Testis (tissue), 3 donors: ENCODE data around the gene COA3. TPM values are rescaled to one million over a fixed set of nuclear protein-coding genes. Genes with fewer than 3 reads are reported as not detected.

Source experiments
- DNase-seq: peaks from one replicate; pipeline ENCODE4 v3.0.0-alpha.2; 2019
- H3K27ac ChIP-seq, 2 donors: fragments of 200-600 bp; sonication (generic); one replicate each; pipeline ENCODE4 v1.5.1; 2019
- H3K27me3 ChIP-seq: fragments of 200-600 bp; sonication (generic); one replicate; pipeline ENCODE4 v1.5.1; 2019
- H3K36me3 ChIP-seq: fragments of 200-600 bp; sonication (generic); one replicate; pipeline ENCODE4 v1.5.1; 2017; ENCODE audit warnings: low read depth; ENCODE audit errors: missing control alignments
- H3K4me1 ChIP-seq: fragments of 200-600 bp; sonication (generic); one replicate; pipeline ENCODE4 v1.5.1; 2019
- H3K4me3 ChIP-seq, 2 donors: fragments of 200-600 bp; sonication (generic); one replicate each; pipeline ENCODE4 v1.5.1; 2017 to 2019
- H3K9me3 ChIP-seq: fragments of 200-600 bp; sonication (generic); one replicate; pipeline ENCODE4 v1.5.1; 2017
- POLR2A ChIP-seq: fragments of 450-650 bp; IDR thresholded peaks from one replicate; pipeline ENCODE4 v1.6.1; 2017; ENCODE audit warnings: antibody characterized with exemption, mild to moderate bottlenecking, moderate library complexity
- WGBS, 2 donors: methylation state at CpG; one replicate each; pipeline ENCODE4 v1.1.5; 2018; 5-methylcytosine and 5-hydroxymethylcytosine counted together
- intact Hi-C: fragments of 100-400 bp; cut with DNase I; formaldehyde crosslinking; loops from one replicate; pipeline ENCODE4 v1.15.1; 2023; ENCODE audit warnings: low total_unique reads
- polyA plus RNA-seq: library from polyadenylated mRNA; stranded (reverse); fragments of 350-450 nt; fragmentation: Illumina TruSeq; extraction: RNeasy Lipid Tissue Mini Kit (QIAGEN cat#74804); gene quantifications from one replicate; pipeline ENCODE4 v1.2.3, GENCODE V29; 2014; ENCODE audit warnings: low read depth, low replicate concordance; ENCODE audit not compliant: insufficient read depth
- total RNA-seq, 2 donors: library from RNA; depleted of rRNA; stranded (reverse); fragments of >200 nt; gene quantifications; one replicate each; pipeline ENCODE4 v1.2.3, GENCODE V29; 2016
- TF ChIP-seq, protein P1 (sequence below), 3 experiments: fragments of 450-650 bp in 2 of 3; fragments of 200-600 bp in 1 of 3; sonication (generic) in 1 of 3; IDR thresholded peaks; one replicate each; pipeline ENCODE4 v1.5.1; 2016 to 2019; ENCODE audit warnings: antibody characterized with exemption in 3 of 3, mild to moderate bottlenecking in 2 of 3, moderate library complexity in 1 of 3

Gene COA3
- total and polyA plus RNA-seq, 3 donors from 2014 or later, result 43.0 to 52.7 (median 49.2) TPM

DNA sequence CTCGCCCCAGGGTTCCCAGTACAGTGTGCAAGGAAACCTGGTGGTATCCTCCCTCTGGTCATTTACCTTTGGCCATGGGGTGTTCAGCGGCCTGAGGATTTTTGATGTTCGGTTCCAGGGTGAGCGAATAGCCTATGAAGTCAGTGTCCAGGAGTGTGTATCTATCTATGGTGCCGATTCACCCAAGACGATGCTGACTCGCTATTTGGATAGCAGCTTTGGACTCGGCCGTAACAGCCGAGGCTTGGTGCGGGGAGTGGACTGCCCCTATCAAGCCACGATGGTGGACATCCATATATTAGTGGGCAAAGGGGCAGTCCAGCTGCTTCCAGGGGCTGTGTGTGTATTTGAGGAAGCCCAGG is 47.0 kb upstream of the COA3 start:
- no peak overlapping the region for H3K4me3 ChIP-seq
- H3K27ac ChIP-seq, result no peak overlapping the region
- no peak for DNase-seq
- intact Hi-C loops, result no loop called here
- 91% methylated on average over 4 to 12 of the region's 12 CpGs for WGBS, 2 donors
- TF ChIP-seq POLR2A, result no peak
- TF ChIP-seq, protein P1, sequence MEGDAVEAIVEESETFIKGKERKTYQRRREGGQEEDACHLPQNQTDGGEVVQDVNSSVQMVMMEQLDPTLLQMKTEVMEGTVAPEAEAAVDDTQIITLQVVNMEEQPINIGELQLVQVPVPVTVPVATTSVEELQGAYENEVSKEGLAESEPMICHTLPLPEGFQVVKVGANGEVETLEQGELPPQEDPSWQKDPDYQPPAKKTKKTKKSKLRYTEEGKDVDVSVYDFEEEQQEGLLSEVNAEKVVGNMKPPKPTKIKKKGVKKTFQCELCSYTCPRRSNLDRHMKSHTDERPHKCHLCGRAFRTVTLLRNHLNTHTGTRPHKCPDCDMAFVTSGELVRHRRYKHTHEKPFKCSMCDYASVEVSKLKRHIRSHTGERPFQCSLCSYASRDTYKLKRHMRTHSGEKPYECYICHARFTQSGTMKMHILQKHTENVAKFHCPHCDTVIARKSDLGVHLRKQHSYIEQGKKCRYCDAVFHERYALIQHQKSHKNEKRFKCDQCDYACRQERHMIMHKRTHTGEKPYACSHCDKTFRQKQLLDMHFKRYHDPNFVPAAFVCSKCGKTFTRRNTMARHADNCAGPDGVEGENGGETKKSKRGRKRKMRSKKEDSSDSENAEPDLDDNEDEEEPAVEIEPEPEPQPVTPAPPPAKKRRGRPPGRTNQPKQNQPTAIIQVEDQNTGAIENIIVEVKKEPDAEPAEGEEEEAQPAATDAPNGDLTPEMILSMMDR (IDR thresholded peaks at IDR 0.05), result no peak
- no peaks in the 10 kb centered on the region for H3K27me3 ChIP-seq
- H3K4me1 ChIP-seq, result peaks cover 1% of the 10 kb centered on the region
- no peaks in the 10 kb centered on the region for H3K9me3 ChIP-seq
- no peaks in the 10 kb centered on the region for H3K36me3 ChIP-seq

DNA sequence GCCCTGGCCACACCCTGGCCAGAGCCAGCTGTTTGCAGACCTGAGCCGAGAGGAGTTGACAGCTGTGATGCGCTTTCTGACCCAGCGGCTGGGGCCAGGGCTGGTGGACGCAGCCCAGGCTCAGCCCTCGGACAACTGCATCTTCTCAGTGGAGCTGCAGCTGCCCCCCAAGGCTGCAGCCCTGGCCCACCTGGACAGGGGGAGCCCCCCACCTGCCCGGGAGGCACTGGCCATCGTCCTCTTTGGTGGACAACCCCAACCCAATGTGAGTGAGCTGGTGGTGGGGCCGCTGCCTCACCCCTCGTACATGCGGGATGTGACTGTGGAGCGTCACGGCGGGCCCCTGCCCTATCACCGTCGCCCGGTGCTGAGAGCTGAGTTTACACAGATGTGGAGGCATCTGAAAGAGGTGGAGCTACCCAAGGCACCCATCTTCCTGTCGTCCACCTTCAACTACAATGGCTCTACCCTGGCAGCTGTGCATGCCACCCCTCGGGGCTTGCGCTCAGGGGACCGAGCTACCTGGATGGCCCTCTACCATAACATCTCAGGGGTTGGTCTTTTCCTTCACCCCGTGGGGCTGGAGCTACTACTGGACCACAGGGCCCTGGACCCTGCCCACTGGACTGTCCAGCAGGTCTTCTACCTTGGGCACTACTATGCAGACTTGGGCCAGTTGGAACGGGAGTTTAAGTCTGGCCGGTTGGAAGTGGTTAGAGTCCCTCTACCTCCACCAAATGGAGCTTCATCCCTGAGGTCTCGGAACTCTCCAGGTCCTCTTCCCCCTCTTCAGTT is 46.5 kb upstream of the COA3 start:
- no peaks in the 10 kb centered on the region for H3K27me3 ChIP-seq
- H3K36me3 ChIP-seq, result no peaks in the 10 kb centered on the region
- TF ChIP-seq, protein P1 (IDR thresholded peaks at IDR 0.05), result no peak
- no peak for TF ChIP-seq POLR2A
- H3K4me3 ChIP-seq, result no peak overlapping the region
- WGBS, 2 donors, result 90 to 92% methylated on average over 21 to 24 of the region's 24 CpGs
- H3K4me1 ChIP-seq, result no peaks in the 10 kb centered on the region
- intact Hi-C loops, result loop anchor here (5.0 kb wide), 1 partner anchor 82 kb away; no protein-coding TSS in a partner anchor
- no peaks in the 10 kb centered on the region for H3K9me3 ChIP-seq
- DNase-seq, result no peak
- H3K27ac ChIP-seq, result no peak overlapping the region

DNA sequence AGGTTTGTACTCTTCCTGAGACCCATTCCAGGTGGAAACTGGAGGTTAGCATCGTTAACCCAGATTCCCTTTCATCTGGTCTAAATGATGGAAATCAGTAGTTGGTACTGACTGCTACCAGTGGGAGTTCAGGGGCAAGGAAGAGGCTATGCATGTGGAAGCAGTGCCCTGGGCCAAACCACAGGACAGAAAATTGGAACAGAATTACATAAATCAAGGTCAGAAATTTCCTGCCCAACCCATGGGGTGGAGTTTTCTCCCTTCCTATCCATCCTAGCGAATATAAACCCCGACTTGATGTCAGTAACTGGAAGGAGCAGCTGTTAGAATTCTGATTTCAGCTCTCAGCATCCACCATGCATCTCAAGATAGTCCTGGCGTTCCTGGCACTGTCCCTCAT is 45.8 kb upstream of the COA3 start, which contains the start of gene AOC2:
AOC2 (plus strand) TSS at position 310 of the 400 bp plus-strand sequence; CDS start at position 357, 47 bp downstream.
- Histone ChIP-seq H3K27ac (no peak within 1 kb of the TSS), H3K27me3 (no peaks in the 10 kb centered on the region), H3K9me3 (no peaks in the 10 kb centered on the region), H3K4me1 (no peaks in the 10 kb centered on the region), H3K4me3 (no peak within 1 kb of the TSS), H3K36me3 (no peaks in the 10 kb centered on the region)
- DNase-seq, result no peak
- no peak for TF ChIP-seq POLR2A
- TF ChIP-seq, protein P1 (IDR thresholded peaks at IDR 0.05), result no peak
- intact Hi-C loops, result loop anchor here (5.0 kb wide), 1 partner anchor 83 kb away; no protein-coding TSS in a partner anchor
- 70 to 76% methylated on average over 4 of the region's 4 CpGs for WGBS, 2 donors

DNA sequence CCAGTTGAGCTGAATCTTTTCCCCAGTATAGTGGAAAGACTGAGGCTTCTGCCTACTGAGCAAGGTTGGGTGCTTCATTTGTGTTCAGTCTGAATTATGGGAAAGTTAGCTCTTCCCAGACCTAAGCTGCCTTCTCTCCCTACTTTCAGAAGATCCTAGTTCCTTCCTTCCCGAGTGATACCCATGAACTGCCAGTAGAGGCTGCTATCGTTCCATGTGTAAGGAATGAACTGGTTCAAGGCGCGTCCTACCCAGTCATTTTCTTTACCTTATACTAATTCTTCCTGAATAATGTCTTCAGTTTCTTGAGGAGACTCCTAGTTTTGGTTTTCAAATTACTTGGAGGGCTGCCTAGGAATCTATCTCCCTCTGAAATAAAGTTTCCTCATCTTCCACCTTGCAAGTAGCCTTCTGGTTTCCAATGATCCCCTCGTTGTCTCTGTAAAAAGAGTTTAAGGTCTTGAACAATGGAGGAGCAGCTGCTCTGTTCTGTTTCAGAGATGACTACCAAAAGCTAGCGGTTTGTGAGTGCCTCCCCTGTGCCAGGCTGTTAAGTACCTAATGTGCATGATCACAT is 44.9 kb upstream of the COA3 start:
- no peaks in the 10 kb centered on the region for H3K36me3 ChIP-seq
- TF ChIP-seq, protein P1 (IDR thresholded peaks at IDR 0.05), result peak; percentile 83 to 89 (median 84)
- no peak for TF ChIP-seq POLR2A
- no peaks in the 10 kb centered on the region for H3K4me1 ChIP-seq
- intact Hi-C loops, result loop anchor here (5.0 kb wide), 1 partner anchor 84 kb away; no protein-coding TSS in a partner anchor
- no peaks in the 10 kb centered on the region for H3K9me3 ChIP-seq
- peak; percentile 40 for DNase-seq
- H3K27ac ChIP-seq, result no peak overlapping the region
- no peaks in the 10 kb centered on the region for H3K27me3 ChIP-seq
- WGBS, 2 donors, result 41 to 55% methylated on average over 6 of the region's 6 CpGs
- H3K4me3 ChIP-seq, result no peak overlapping the region
